IMR-90 (cell line): ENCODE results near the gene HERC5. TPM values are rescaled to one million over a fixed set of nuclear protein-coding genes. Genes with fewer than 3 reads are reported as not detected.
A peak's percentile ranks its signal among the peaks of the same experiment; 100 is the strongest.

Source experiments
- ATAC-seq: fragments of 200-7000 bp; cut with Tn5 transposase; 2 replicates; pipeline ENCODE4 v1.9.1; 2020; ENCODE audit warnings: low read depth, mild to moderate bottlenecking, moderate library complexity
- BruUV-seq: library from RNA; stranded (reverse); fragments of 400-500 nt; replicated peaks from 2 replicates; lab custom pipeline; 2021; lab: Mats Ljungman, UMichigan
- CTCF ChIA-PET: fragments of 300-600 bp; formaldehyde crosslinking; extraction: SDS; loops from one replicate; lab custom pipeline; 2021; ENCODE audit warnings: antibody characterized with exemption; lab: Yijun Ruan, JAX
- POLR2A ChIA-PET: fragments of 300-600 bp; sonication (Branson Sonifier 250); formaldehyde crosslinking; loops from one replicate; lab custom pipeline; 2022; ENCODE audit warnings: antibody characterized with exemption; ENCODE audit not compliant: unreplicated experiment; lab: Charles Lee
- DNase-seq: peaks from one replicate; pipeline ENCODE4 v3.0.0; 2013
- H2AFZ ChIP-seq: replicated peaks from 2 replicates; pipeline ENCODE3; 2013; ENCODE audit warnings: low read length, mild to moderate bottlenecking; ENCODE audit not compliant: poor library complexity
- H2AK5ac ChIP-seq: 2 replicates; pipeline ENCODE4 v1.6.1; 2013; ENCODE audit warnings: low read depth, low read length, inconsistent platforms
- H2AK9ac ChIP-seq: replicated peaks from 2 replicates; pipeline ENCODE3; 2013; ENCODE audit warnings: mild to moderate bottlenecking, low read depth, low read length, moderate library complexity; ENCODE audit not compliant: poor library complexity
- H2BK120ac ChIP-seq: 2 replicates; pipeline ENCODE4 v1.6.1; 2013; ENCODE audit warnings: low read depth, low read length, inconsistent platforms
- H2BK15ac ChIP-seq: 3 replicates; pipeline ENCODE4 v1.6.1; 2013; ENCODE audit warnings: low read depth, low read length, inconsistent platforms
- H2BK20ac ChIP-seq: 2 replicates; pipeline ENCODE4 v1.6.1; 2013; ENCODE audit warnings: low read depth, mild to moderate bottlenecking, inconsistent platforms, low read length, moderate library complexity
- H2BK5ac ChIP-seq: 2 replicates; pipeline ENCODE4 v1.6.1; 2013; ENCODE audit warnings: mild to moderate bottlenecking, low read depth, low read length, inconsistent platforms; ENCODE audit not compliant: poor library complexity, severe bottlenecking
- H3K14ac ChIP-seq: replicated peaks from 2 replicates; pipeline ENCODE4 v1.6.1; 2013; ENCODE audit warnings: low read depth, low read length, inconsistent platforms
- H3K18ac ChIP-seq: 2 replicates; pipeline ENCODE4 v1.6.1; 2013; ENCODE audit warnings: low read depth, low read length, control low read depth
- H3K23ac ChIP-seq: 2 replicates; pipeline ENCODE4 v1.6.1; 2013; ENCODE audit warnings: low read depth, low read length, inconsistent platforms
- H3K27ac ChIP-seq: 2 replicates; pipeline ENCODE4 v1.5.1; 2013; ENCODE audit warnings: mild to moderate bottlenecking, control low read depth, low read length; ENCODE audit not compliant: insufficient read depth
- H3K27me3 ChIP-seq: 2 replicates; pipeline ENCODE4 v1.6.1; 2013; ENCODE audit warnings: low read length; ENCODE audit not compliant: control insufficient read depth, insufficient read depth
- H3K36me3 ChIP-seq: 2 replicates; pipeline ENCODE4 v1.6.1; 2013; ENCODE audit warnings: low read length, mixed read lengths; ENCODE audit not compliant: control insufficient read depth, insufficient read depth
- H3K4ac ChIP-seq: 2 replicates; pipeline ENCODE4 v1.6.1; 2013; ENCODE audit warnings: low read depth, low read length, inconsistent platforms
- H3K4me1 ChIP-seq: 2 replicates; pipeline ENCODE4 v1.6.1; 2013; ENCODE audit warnings: low read length, mixed read lengths; ENCODE audit not compliant: control insufficient read depth, insufficient read depth
- H3K4me2 ChIP-seq: 2 replicates; pipeline ENCODE4 v1.6.1; 2013; ENCODE audit warnings: low read depth, mild to moderate bottlenecking, control low read depth, low read length, moderate library complexity
- H3K4me3 ChIP-seq: 2 replicates; pipeline ENCODE4 v1.5.1; 2013; ENCODE audit warnings: low read depth, mild to moderate bottlenecking, control low read depth, low read length, moderate library complexity; ENCODE audit not compliant: insufficient read depth
- H3K56ac ChIP-seq: 2 replicates; pipeline ENCODE4 v1.6.1; 2013; ENCODE audit warnings: low read length, inconsistent platforms; ENCODE audit not compliant: insufficient read depth; ENCODE audit errors: extremely low read depth
- H3K79me1 ChIP-seq, 2 experiments: 2 replicates each; pipeline ENCODE4 v1.6.1; 2013; ENCODE audit warnings: low read length in 2 of 2, inconsistent platforms in 1 of 2, low read depth in 1 of 2
- H3K9ac ChIP-seq: 2 replicates; pipeline ENCODE4 v1.6.1; 2013; ENCODE audit warnings: low read depth, low read length, control low read depth
- H3K9me1 ChIP-seq: 2 replicates; pipeline ENCODE4 v1.6.1; 2013; ENCODE audit warnings: low read length, inconsistent platforms; ENCODE audit not compliant: insufficient read depth
- H3K9me3 ChIP-seq: 2 replicates; pipeline ENCODE4 v1.6.1; 2013; ENCODE audit warnings: low read length; ENCODE audit not compliant: control insufficient read depth, insufficient read depth
- H4K20me1 ChIP-seq: 2 replicates; pipeline ENCODE4 v1.6.1; 2013; ENCODE audit warnings: low read length, inconsistent platforms; ENCODE audit not compliant: insufficient read depth
- H4K5ac ChIP-seq: 2 replicates; pipeline ENCODE4 v1.6.1; 2013; ENCODE audit warnings: mild to moderate bottlenecking, low read depth, low read length, control low read depth
- H4K8ac ChIP-seq, 2 experiments: 2 replicates each; pipeline ENCODE4 v1.6.1; 2013; ENCODE audit warnings: low read depth in 2 of 2, low read length in 2 of 2, control low read depth in 1 of 2, inconsistent platforms in 1 of 2
- H4K91ac ChIP-seq: 2 replicates; pipeline ENCODE4 v1.6.1; 2013; ENCODE audit warnings: low read depth, low read length, inconsistent platforms; ENCODE audit not compliant: insufficient read depth
- CEBPB ChIP-seq: IDR thresholded peaks from 2 replicates; pipeline ENCODE4 v1.6.1; 2012; ENCODE audit warnings: low read depth, low read length, improper control_type of control experiment
- MAFK ChIP-seq: IDR thresholded peaks from 2 replicates; pipeline ENCODE4 v1.6.1; 2012; ENCODE audit warnings: low read depth, low read length, improper control_type of control experiment
- WGBS, 2 experiments: methylation state at CpG; one replicate each; pipeline versions ENCODE4 v1.1.5 to v1.1.7; 2013; ENCODE audit warnings: missing lambda C conversion rate in 2 of 2; ENCODE audit not compliant: insufficient read length in 1 of 2; ENCODE audit errors: extremely low coverage in 2 of 2; 5-methylcytosine and 5-hydroxymethylcytosine counted together
- dilution Hi-C: fragments of 300-500 bp; cut with HindIII; formaldehyde crosslinking; loops from one replicate; pipeline ENCODE4 v1.14.3; 2018; ENCODE audit warnings: low sequenced_read_pairs; ENCODE audit not compliant: unreplicated experiment
- in situ Hi-C: fragments of 300-500 bp; cut with MboI; formaldehyde crosslinking; loops from 3 replicates; pipeline ENCODE4 v1.14.3; 2019; ENCODE audit warnings: low sequenced_read_pairs, inconsistent platforms, mixed read lengths
- intact Hi-C: fragments of 100-400 bp; cut with micrococcal nuclease; formaldehyde crosslinking; loops from 2 replicates; pipeline ENCODE4 v1.10.0; 2022
- polyA plus RNA-seq, 3 experiments: library from polyadenylated mRNA; depleted of rRNA; stranded (reverse); fragments of >200 nt; gene quantifications; 2 replicates each; pipeline ENCODE4 v1.2.3, GENCODE V29; 2012; ENCODE audit warnings: low replicate concordance in 1 of 3
- total RNA-seq: library from RNA; depleted of rRNA; stranded (reverse); fragments of >200 nt; gene quantifications from 2 replicates; pipeline ENCODE4 v1.2.3, GENCODE V29; 2012

Gene HERC5
- total and polyA plus RNA-seq, 2 of the 4 experiments (the other 2 are of a cell fraction), result under 0.01 TPM; not detected in 1

GRCh38 chr4:88422403-88422802 lies 34.5 kb upstream of the HERC5 start:
- in situ Hi-C loops, result no loop called here
- TF ChIP-seq MAFK, result 0 out of 2 replicates have a peak, but pooled peaks have one; percentile 24
- no peak for TF ChIP-seq CEBPB
- no TSS peak for BruUV-seq
- no peaks in the 10 kb centered on the region for H3K27me3 ChIP-seq
- no peak overlapping the region for H3K4ac ChIP-seq
- H4K5ac ChIP-seq, result no peak overlapping the region
- no peak overlapping the region for H3K56ac ChIP-seq
- no peaks in the 10 kb centered on the region for H4K20me1 ChIP-seq
- no peaks in the 10 kb centered on the region for H3K9me1 ChIP-seq
- no peaks in the 10 kb centered on the region for H3K9me3 ChIP-seq
- no peak overlapping the region for H2AK5ac ChIP-seq
- DNase-seq (no peak), ATAC-seq (no peak)
- H3K14ac ChIP-seq, result no peak overlapping the region
- H2AK9ac ChIP-seq, result no peak overlapping the region
- H2AFZ ChIP-seq, result no peak overlapping the region
- H4K91ac ChIP-seq, result no peak overlapping the region
- dilution Hi-C loops, result no loop called here
- H3K4me3 ChIP-seq, result no peak overlapping the region
- H3K4me1 ChIP-seq, result no peaks in the 10 kb centered on the region
- ChIA-PET CTCF (no interaction called here), POLR2A (no interaction called here)
- no peak overlapping the region for H2BK15ac ChIP-seq
- no peak overlapping the region for H3K27ac ChIP-seq
- no peak overlapping the region for H3K23ac ChIP-seq
- H2BK5ac ChIP-seq, result no peak overlapping the region
- H3K18ac ChIP-seq, result no peak overlapping the region
- no peak overlapping the region for H4K8ac ChIP-seq
- no peak overlapping the region for H2BK20ac ChIP-seq
- no peak overlapping the region for H3K4me2 ChIP-seq
- no peak overlapping the region for H3K9ac ChIP-seq
- intact Hi-C loops, result no loop called here
- H2BK120ac ChIP-seq, result no peak overlapping the region
- H3K79me1 ChIP-seq, result no peaks in the 10 kb centered on the region
- WGBS, 2 experiments, result no CpG with 5 or more reads among the region's 2 CpGs
- no peaks in the 10 kb centered on the region for H3K36me3 ChIP-seq
